GM12875 (cell line): ENCODE results near the gene UPK3A.

Source experiments
- H3K4me3 ChIP-seq: one replicate; pipeline ENCODE4 v1.5.1; 2011; ENCODE audit warnings: low read depth, low read length, control low read depth
- TF ChIP-seq, protein P1 (sequence below): IDR thresholded peaks from 2 replicates; pipeline ENCODE4 v1.5.1; 2011; ENCODE audit warnings: low read depth, mild to moderate bottlenecking, control low read depth, inconsistent platforms, low read length, moderate library complexity, borderline replicate concordance; ENCODE audit not compliant: insufficient read depth

Gene UPK3A

DNA sequence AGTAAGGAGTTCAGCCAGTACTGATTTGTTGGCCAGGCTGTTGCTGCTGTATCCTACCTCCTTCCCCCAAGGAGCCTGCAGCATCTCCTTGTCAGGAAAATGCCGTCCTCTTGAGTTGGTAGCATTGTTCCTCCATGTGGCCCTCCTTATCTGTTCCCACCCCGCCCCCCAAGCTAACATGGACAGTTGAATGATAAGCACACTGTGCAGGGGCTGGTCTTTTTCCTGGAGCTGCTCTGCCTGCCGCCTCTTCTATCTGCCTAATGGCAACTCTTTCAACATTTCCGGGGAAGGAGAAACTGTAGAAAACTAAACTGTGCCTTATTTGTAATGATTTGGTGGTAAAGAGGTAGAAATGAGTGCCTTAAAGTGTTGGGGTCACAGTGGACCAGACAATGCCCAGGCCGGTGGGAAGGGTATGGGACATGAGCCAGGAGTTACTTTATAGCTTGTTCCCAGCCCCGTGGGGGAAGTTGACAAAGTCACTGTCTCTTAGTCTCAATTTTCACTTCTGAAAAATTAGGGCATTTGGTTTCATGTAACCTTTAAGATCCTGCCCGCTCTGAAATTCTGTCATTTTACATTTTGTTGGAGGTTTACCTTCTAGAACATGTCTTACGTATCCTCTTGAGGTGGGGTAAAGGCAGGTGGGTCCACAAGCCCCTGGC lies 29.4 kb downstream of the UPK3A start:
- no peak overlapping the region for H3K4me3 ChIP-seq
- TF ChIP-seq, protein P1, sequence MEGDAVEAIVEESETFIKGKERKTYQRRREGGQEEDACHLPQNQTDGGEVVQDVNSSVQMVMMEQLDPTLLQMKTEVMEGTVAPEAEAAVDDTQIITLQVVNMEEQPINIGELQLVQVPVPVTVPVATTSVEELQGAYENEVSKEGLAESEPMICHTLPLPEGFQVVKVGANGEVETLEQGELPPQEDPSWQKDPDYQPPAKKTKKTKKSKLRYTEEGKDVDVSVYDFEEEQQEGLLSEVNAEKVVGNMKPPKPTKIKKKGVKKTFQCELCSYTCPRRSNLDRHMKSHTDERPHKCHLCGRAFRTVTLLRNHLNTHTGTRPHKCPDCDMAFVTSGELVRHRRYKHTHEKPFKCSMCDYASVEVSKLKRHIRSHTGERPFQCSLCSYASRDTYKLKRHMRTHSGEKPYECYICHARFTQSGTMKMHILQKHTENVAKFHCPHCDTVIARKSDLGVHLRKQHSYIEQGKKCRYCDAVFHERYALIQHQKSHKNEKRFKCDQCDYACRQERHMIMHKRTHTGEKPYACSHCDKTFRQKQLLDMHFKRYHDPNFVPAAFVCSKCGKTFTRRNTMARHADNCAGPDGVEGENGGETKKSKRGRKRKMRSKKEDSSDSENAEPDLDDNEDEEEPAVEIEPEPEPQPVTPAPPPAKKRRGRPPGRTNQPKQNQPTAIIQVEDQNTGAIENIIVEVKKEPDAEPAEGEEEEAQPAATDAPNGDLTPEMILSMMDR: no peak

DNA sequence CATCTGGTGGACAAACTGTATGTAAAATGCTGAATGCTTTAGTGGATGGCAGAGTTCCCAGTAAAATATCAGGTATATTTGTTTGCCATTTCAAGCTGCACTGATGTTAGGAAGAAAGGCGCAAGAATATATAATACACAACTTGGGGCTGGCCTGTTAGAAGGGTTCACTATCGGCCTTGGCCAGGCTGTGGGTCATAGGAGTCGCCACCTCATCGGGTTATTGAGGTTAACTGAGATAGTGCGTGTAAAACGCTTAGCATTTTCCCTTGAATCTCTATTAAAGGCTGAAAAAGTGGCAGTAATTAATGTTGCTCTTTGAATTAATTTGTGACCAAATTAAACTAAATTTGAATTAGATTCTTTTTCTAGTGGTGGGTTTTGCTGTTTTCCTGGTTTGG lies 30.0 kb downstream of the UPK3A start:
- TF ChIP-seq, protein P1: no peak

DNA sequence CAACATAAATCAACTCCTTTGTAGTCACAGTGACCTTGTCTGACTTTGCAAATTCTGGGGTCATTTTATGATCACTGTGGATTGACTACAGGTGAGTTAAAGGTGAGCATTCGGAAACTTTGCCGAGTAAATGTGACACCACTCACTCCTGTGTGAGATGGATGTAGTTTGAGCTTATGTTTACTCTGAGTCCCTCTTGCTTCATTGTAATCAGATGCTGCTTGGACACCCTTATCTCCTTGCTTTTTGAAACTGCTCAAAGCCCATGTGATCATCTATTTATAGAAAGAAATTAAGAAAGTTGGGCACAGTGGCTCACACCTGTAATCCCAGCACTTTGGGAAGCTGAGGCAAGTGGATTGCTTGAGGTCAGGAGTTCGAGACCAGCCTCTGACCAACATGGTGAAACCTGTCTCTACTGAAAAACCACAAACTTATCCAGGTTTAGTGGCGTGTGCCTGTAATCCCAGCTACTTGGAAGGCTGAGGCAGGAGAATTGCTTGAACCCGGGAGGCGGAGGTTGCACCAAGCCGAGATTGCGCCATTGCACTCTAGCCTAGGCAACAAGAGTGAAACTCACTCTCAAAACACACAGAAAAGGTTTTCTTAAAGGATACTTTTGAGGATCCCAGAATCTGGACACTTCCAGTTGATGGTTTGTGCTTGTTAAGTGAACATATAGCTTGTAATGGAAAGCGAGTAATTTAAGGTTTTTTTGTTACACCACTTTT lies 32.2 kb downstream of the UPK3A start:
- no peak overlapping the region for H3K4me3 ChIP-seq
- TF ChIP-seq, protein P1: no peak

More for the DNA sequence above, 30.0 kb downstream of the UPK3A start:
- no peak overlapping the region for H3K4me3 ChIP-seq

DNA sequence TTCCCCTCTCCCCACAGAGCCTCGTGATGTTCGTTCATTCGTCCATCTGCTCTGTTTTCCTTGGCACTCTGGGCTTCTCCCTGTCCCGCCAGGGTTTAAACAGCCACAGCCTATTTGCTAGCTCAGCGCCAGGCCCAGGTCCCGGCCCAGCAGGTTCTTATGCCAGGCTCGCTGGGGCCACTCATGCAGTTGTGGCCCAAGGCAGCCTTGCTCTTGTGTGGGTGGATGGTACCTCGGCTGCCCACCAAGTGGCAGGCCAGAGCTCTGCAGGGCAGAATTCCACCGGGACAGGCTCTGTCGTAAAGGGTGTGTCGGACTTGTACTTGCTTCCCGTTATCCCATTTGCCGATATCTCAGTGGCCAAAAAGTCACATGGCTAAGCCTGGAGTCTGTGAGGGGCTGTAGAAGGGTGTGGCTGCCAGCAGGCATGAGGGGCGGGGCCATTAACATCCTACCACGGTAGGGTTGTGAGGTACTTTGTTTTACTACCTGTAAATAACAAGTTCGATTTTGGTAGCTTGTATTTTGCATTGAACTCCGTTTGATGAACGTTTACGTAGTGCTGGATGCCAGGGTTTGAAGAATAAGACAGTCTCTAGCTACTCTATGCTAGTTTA lies 32.9 kb downstream of the UPK3A start:
- TF ChIP-seq, protein P1: no peak
- H3K4me3 ChIP-seq: no peak overlapping the region

DNA sequence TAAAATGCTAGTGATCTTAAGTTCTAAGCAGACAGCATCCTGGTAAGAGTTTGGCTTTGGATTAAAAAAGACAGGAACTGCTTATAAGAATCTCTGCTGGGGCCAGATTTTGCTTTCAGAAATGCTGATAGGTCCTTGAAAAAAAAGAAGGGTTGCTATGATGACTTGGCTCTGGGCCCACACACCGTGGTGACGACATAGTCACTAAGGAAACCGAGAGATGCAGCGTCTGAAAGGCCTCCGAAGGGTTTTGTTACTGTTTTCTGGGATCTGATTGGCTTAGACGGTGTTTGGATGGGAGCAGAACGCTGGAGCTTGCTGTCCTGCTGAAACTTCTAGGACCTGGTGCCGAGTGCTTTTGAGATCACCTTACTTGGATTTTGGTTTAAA lies 33.4 kb downstream of the UPK3A start:
- no peak overlapping the region for H3K4me3 ChIP-seq
- TF ChIP-seq, protein P1: no peak

DNA sequence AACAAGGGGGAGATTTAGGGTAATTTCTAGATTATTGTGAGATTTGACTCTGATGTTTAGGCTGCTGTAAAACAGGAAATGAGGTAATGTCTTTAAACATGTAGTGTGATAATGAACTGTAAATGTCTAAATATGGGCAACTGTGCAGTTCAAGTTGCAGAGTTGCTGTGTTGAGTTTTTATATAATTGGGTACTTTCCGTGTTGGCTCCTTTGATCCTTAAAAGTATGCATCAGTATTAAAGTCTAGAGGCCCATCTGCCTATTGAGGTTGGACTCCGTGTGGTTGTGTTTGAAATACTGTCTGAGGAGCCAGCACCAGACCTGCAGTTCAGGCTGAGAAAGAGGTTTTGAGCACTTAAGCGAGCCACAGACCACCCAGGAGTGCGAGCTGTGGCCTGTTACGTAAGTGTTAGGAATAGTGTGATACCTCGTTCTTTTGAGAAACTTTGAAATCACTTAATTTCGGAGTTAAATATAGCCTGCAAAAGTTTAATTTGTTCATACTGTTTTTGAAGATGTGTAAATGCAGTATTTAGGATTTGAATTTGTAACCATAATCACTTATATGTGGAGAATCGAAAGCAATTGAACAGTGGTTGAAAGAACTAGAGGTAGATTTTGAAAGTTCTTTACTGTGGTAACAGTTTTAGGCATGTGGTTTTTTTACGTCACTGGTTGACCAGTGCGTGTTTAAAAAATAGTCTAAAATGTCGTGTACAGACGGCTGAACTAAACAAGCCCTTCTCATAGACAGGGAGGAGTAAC lies 34.0 kb downstream of the UPK3A start:
- TF ChIP-seq, protein P1: no peak
- no peak overlapping the region for H3K4me3 ChIP-seq
